Activated CD4-positive, CD25-positive, alpha-beta regulatory T cell treated with anti-CD3 and anti-CD28 coated beads, Interleukin-2, amount 50 U/mL, for 24 hours (primary cell): ENCODE results near the gene ANKRD33B.

ENCODE experiments used
- ATAC-seq, 2 donors: fragments of 150-1000 bp; cut with Tn5 transposase; one replicate each; pipeline ENCODE4 v1.10.0; 2021; ENCODE audit warnings: mild to moderate bottlenecking in 1 of 2, moderate library complexity in 1 of 2

The ANKRD33B gene

DNA sequence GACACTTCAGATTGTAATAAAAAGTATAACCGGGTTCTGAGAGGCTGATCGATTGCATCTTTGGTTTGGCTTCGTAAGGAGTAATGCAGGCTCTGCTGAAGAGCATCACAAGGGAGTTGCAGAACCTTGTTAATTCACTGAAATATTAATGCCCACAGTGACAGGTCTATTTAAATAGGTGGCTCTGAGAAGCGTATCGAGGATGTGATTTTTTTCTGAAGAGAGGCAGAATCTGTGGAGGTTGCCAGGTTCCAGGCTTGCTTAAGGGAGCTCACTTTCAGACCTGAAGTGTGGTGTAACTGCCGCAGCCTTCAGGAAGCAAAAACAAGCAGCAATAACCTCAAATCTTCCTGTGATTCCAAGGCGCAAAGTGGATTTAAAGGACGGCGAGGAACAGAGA lies 80.3 kb downstream of the ANKRD33B start:
- ATAC-seq, result no peak

DNA sequence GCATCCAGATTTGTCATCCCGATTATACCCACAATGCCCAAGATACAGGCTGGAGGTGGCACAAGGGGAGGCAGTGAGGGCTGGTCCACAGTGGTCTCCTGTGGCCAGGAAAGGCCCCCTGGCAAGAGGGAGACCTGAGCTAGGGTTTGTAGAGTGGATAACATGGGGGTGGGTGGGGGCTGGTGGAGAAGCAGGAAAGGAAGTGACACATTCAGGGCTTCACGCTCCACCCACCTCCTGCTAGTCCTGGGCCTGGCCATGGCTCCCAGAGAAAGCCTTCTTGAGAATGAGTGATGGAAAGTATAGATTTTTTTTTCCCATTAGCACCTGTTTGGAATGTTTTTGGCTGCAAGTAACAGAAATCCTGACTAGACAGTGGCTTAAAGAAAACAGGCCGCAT lies 81.3 kb downstream of the ANKRD33B start:
- no peak for ATAC-seq

DNA sequence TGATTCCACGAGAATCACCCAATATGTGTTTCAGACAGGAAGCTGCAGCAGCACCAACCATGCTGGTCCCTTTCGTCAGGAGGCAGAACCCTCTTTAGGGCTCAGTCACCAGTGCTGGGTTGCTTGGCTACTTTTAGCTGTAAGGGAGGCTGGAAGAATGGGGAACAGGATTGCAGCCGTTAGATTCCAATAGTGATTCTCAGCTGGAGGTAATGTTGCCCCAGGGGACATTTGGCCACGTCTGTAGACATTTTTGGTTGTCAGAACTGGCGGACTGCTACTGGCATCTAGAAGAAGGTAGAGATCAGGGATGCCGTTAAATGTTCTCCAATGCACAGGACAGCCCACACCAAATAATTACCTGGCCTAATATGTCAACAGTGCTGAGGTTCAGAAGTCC lies 81.8 kb downstream of the ANKRD33B start:
- no peak for ATAC-seq

DNA sequence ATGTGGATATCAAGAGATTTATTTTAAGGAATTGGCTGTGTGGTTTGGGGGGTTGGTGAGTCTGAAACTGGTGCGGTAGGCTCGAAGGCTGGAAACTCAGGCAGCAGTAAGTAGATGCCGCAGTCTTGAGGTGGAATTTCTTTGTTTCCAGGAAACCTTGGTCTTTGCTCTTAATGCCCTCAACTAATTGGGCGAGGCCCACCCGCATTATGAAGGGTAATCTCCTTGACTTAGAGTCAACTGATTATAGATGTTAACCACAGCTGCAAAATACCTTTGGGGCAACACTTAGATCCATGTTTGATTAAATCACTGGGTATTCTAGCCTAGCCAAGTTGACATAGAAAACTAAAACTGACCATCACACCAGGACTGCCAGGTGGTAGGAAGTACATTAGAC lies 83.8 kb downstream of the ANKRD33B start:
- ATAC-seq, result no peak

DNA sequence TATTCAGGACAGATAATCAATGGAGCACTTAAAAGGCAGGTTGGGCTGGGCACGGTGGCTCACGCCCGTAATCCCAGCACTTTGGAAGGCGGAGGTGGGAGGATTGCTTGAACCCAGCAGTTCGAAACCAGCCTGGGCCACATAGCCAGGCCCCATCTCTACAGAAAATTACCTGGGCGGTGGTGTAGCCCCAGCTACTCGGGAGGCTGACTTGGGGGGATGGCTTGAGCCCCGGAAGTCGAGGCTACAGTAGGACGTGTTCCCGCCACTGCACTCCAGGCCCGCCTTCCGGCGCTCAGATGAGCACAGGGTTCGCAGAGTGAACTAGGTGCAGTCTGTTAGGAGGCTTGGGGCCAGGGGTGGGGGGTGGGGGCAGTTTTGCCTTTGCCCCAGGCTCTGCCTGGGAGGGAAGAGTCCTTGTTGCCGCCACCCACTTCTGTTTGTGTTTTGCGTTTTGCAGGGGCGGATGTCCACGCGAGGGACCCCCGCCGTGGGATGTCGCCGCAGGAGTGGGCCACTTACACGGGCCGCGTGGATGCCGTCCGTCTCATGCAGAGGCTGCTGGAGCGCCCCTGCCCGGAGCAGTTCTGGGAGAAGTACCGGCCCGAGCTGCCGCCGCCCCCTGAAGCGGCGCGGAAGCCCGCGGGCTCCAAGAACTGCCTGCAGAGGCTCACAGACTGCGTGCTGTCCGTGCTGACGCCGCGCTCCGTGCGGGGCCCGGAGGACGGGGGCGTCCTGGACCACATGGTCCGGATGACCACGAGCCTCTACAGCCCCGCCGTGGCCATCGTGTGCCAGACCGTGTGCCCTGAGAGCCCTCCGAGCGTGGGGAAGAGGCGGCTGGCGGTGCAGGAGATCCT lies 85.2 kb downstream of the ANKRD33B start:
- no peak for ATAC-seq

DNA sequence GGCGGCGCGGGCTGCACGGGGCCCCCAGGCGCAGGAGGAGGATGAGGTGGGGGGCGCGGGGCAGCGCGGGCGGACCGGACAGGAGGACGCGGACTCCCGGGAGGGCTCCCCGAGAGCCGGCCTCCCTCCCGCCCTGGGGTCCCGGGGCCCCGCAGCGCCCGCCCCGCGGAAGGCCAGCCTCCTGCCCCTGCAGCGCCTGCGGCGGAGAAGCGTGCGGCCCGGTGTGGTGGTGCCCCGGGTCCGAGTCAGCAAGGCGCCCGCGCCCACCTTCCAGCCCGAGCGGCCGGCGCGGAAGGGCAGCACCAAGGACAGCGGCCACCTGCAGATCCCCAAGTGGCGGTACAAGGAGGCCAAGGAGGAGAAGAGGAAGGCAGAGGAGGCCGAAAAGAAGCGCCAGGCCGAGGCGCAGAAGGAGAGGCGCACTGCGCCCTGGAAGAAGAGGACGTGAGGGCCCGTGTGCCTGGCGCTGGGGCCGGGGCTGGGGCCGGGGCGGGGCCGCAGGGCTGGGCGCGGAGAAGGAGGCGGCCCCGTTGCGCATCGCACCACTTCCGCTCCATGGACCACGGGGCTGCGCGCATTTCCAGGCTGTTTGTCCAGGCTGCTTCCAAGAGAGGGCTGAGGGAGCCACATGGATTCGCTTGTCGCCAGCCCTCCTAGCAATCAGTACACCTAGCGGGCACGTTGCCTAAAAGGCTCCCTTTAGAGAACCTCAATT lies 86.0 kb downstream of the ANKRD33B start:
- no peak for ATAC-seq

DNA sequence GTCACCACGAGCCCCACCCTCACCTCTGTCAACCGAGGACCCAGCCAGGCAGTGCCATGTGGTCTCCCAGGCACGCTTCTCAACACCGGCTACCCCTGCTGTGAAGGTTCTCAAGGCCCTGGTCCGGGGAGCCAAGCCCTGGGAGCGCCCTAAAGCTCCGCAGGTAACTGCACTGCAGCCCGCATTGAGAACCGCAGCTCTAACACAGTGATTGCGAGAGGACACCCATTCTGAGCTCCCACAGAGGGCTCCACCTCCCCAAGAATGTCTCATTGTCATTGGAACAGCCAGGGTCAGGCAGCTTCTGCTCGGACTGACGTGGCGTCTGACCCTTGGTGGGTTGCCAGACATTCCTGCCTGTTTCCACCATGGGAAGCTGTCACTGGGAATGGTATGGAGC lies 88.3 kb downstream of the ANKRD33B start:
- ATAC-seq, result no peak

DNA sequence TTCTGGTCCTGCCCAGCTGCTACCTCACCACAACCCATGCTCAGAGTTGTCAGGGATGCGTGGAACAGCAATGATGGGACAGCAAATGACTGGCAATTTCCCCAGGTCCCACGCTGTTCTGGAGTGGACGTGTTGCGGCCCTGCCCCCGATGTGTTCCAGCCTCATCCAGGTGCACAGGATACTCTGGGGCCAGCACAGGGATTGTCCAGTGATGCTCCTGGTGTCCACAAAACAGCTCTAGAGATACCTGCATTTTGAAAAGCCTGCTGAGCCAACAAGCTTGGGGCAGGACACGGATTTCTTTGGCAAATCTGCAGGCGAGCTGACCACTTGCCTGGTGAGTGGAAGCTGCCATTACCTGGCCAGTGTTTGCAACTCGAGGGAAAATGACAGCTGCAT lies 88.7 kb downstream of the ANKRD33B start:
- ATAC-seq, result no peak

DNA sequence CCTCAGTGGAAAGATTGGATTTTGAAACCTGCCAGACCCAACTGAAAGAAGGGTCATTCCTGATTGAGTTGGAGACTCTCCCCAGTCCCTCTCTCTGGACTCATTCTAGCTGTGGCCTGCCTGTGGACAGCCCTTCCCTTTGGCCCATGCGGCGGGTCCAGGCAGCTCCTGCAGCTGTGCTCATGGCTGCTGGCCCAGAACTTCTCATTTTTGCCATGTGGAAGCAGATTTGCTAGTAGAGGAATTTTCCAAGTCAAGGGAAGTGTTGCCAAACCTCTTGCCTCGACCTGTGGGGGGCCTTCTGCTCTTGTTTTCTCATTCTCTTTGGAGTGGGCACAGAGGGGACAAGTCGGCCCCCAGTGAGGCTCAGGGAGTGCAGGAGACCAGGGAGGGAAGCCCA lies 89.2 kb downstream of the ANKRD33B start:
- no peak for ATAC-seq

DNA sequence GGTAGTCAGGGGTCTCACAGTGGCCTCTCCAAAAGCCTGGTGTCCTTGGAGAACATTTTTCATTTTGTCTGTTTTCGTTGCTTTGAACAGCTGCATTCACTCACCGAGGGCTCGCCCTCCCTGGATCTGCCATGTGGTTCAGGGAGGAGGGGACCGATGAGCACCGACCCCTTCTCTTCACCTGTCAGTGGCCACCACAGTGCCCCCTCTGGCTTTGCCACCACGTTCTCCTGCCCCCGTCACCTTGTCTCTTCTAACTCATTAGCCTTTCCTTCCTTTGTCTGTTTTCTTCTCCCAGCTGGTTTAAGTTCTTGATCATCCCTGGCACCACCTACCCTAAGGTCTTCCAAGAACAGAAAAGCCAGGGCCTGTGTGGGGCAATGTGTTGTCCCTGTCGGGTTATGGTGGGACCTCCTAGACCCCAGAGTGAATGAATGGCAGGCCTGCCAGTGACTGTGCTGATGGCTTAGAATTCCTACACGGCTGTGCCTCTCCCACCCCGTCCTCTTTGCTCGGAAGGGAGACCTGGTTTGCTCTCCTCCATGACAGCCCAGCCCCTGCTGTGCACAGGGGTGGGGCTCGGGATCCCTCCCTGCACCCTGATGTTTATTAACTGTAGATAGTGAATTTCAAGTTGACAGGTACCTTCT lies 90.0 kb downstream of the ANKRD33B start:
- ATAC-seq, result no peak

DNA sequence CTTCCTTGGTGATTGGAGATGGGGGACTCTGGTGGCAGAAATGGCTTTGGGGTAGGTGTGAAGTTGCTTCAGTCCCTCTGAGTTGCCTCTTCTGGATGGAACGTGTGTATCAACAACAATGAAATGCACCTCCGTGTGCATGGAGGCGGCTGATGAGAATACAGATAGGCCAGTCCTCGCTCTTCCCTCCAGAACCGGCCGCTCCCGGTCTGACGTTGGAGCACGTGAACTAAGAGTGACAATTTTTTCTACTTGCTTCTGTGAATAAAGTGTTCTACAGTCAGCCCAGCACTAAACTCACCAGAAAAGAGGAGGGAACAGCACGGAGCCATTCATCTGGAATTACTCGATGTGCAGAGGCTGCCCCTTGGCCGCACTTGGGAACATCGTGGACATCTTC lies 90.7 kb downstream of the ANKRD33B start:
- no peak for ATAC-seq

DNA sequence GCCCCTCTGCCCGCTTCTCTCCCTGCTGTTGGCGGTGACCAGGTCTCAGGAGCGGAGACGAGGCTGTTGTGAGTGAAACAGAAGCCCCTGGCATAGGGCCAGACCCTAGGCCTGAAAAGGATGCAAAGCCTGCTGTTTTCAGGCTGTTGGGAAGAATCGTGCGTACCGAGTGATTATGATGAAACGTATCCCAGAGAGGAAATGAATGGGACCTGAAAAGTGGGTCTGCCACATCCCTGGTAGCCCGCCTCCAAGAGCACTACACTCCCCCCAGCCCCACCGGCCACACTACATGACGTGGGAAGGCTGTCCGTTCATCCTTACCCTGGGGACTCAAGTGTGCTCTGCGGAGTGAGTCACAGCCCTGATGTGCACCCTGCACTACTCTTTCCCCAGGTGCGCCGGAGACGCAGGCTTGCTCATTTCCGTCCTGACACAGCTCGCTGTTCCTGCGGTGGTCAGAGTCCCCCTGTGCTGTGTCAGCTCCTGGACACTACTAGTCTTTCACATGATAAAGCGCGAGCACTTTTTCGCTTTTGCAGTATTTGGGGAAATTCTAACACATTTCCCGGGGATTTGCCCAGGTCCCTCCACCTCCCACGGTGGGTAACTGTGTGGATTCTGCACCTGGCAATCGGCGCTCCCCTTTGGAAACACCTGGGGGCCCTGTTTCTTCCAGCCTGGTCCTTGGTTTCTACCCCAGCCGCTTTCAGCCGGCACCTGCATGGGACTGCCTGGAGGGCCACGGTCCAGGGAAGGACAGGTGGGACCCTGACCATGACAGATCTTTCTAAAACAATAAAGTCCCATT lies 91.5 kb downstream of the ANKRD33B start:
- ATAC-seq, result peak in 1 of 2 donors; percentile 30

DNA sequence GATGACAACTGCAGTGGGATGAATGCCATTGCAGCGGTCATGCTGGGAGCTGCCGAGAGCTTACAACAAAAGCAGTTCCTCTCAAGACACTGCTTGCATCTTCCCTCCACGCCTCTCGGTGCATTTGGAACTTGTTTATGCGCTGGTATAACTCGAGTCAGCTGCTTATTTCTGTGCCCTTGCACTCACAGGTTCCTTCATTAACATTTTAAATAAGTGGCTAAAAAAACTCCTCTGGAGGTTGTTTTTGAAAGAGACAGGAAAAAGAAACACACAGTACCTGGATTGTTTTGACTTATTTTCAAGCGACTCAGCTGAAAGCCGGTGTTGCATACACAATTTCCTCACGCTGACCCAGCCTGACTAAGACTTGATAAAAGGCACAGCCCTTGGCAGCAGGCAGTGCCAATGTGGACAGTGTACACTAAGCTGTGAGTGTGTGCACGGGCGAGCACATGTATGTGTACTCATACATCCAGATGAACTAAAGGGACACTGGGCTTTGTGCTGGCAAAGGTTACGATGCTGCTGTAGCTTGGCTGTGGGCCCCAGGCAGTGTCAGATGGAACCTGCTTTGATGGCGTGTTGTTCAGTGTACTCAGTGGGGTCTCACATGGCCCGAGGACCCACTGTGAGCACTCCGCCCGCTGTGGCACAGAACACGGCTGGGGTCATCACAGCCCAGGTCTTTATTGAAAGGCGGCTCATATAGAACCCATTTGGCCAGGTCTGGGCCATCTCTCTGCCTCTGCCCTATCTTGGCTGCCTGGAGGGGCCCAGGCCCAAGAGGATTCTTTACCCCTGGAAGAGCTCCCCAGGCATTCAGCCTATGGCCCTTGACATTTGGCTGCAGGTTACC lies 92.3 kb downstream of the ANKRD33B start:
- no peak for ATAC-seq

DNA sequence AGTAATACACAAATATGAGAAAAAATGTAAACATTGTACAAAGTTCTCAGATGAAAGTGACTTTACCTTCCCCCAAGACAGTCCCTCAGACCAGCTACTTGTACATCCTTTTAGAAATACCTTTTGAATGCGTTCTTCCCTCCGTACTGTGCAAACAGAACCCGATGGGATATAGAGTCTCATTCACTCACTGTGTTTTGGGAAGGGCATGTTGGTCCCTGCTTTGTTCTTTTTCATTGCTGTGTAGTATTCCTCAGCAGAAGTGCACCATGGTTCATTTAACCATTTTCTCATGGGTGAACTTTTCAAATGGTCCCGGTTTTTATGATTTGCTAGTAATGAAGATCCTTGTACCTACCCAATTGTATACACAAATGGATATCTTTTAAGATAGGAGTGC lies 94.4 kb downstream of the ANKRD33B start:
- no peak for ATAC-seq

DNA sequence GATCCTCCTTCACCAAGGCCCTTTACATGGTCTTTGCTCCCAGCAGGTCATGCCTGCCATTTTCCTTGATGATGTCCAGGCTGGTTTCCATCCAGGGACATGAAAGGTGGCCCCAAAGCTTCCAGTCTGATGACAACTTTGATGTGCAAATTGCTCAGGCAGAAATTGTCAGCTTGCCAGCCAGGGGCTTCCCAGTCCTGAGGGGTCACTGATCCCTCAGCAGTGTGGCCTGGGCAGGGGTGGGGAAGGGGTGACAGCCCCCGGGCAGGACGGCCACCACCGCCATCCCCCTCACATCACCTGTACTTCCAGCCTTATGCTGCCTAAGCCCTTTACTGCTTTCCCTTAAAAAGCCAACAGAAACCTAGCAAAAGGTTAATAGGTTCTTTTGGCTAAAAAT lies 96.3 kb downstream of the ANKRD33B start:
- no peak for ATAC-seq

DNA sequence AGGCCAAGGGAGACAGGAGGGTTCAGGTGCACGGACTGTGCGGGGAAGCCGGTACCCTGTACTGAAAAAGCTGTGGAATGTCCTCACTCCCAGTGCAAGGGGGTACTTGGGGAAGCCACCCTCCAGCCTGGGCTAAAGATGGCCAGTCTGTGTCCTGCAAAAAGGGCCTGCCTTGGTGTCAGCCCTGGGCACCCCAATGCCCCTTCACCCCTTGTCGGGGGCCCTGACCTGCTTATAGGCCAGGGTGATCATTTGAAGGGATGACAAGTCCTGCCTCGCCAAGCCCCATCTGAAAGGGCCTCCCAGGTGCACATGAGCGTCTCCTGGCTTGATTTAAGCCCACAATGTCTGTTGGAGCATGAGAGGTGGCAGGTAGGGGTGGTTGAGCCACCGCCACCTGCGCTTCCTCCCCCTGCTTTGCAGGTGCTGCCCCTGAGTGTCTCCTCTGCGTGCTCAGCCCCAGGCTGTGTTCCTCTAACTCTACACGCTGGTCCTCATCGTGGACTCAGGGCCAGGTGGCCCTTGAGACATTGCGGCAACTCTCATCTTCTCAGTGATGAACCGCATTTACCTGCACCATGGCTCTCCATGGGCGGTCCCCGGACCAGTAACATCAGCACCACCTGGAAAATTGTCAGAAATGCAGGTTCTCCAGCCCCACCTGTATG lies 97.0 kb downstream of the ANKRD33B start:
- ATAC-seq, result no peak

DNA sequence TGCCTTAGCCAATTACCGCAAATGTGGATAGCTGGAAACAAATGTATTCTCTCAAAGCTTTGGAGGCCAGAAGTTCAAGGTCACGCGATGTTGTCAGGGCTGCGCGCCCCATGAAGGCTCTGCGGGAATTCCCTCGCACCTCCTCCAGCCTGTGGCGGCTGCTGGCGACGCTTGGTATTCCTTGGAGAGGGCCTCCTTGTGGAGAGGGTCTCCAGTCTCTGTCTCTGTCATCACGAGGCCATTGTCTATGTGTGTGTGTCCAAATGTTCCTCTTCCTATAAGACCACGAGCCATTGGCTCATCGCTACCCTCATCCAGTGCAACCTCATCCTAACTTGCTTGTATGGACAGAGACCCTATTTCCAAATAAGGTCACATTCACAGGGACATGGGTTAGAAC lies 97.5 kb downstream of the ANKRD33B start:
- ATAC-seq, result no peak

DNA sequence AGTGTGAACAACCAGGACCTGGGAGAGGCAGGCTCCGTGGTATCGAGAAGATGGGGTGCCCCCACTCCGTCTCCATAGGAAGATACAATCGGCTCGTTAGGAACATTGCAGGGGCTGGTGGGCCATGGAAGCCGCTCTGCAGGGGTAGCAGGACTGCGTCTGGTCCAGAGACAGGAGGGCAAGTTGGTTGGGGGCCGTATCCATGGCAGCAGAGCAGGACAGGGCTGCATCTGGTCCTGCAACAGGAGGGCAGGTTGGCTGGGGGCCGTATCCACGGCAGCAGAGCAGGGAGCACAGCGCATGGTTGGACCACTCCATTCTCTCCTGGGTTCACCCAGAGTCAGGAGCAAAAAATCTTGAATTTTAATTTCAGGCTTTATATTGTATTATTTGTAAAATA lies 98.2 kb downstream of the ANKRD33B start:
- no peak for ATAC-seq

DNA sequence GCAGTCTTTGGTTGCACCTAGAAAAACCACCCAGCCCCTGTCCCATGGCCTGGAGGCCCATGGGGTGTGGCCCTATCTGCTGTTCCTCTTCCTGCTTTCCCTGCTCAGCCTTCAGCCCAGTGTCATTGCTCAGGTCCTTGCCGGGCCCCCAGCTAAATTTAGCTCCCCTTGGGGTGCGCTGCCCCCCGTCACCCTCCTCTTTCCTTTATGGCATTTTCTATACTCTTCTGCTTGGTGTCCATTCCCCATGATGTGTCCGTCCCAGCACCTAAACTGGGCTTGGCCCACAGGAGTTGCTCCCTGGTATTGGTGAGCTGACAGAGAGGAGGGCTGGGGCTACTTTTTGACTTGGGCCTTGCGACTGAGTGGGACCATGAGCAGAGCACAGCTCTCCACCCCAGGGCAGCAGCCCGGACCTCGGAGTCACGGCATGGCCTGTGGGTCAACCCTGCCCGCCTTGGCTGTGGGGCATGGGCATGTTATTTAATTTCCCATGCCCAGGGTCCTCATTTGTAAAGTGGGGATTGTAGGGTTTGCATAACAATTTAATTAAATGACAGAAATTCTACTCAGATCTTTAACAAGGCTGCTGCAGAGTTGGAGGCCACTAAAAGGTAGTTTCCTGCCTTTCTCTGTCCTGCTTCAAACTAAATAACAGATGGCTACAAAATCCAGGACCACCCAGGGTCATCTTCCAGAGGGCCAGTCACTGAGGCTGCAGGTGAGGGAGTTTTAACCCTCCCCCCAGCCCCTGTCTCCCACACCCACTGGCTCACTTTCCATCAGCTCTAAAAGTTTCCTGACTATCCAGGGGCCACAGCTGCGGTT lies 99.0 kb downstream of the ANKRD33B start:
- no peak for ATAC-seq

DNA sequence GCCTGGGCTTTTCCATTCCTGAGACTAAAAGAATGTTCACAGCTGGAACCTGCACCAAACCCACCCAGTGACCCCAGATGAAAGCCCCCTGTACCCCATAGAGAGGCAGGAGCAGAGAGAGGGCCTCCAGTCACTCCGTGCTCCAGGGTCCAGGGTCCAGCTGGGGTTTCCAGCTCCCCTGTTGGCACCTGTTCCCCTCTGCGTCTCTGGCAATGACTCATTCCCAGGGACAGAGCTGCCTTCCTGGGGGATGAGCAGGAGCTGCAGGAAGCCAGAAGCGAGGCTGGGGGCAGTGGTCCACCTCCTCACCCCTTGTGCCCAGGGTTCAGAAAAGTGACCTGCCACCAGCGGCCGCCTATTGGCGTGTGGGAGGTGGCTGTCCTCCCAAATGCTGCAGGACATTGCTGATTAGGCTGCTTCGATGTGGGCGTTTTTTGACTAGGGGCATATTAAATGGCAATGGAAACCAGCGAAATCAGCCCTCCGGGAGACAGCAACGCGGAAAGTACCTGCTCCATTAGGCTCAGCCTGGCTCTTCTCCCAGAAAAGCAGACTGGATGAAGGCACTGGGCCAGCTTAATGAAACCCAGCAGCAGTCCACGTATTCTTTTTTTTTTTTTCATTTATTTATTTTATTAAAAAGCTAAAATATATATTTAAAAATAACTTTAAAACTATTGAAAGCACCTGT lies 99.8 kb downstream of the ANKRD33B start:
- ATAC-seq, result no peak
